ENCODE results near the gene MRPL22. TPM values are rescaled to one million over a fixed set of nuclear protein-coding genes. Genes with fewer than 3 reads are reported as not detected.

Gene MRPL22
- polyA plus RNA-seq, 1 of the 3 experiments (the other 2 are of a cell fraction) = 50.7 TPM

DNA sequence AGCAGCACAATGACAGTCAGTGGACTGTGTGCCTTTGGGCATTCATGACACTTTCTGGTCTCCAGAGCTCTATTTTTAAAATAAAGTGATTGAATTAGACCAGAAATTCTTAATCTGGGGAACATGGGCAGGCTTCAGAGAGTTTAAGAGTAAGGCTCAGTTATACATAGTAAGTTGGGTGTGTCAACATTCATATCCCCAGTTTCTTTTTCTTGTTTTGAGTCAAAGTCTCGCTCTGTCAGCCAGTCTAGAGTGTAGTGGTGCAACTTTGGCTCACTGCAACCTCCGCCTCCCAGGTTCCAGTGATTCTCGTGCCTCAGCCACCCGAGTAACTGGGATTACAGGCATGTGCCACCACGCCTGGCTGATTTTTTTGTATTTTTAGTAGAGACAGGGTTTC lies 59.0 kb downstream of the MRPL22 start:
- Histone ChIP-seq H3K9me3 (no peaks in the 10 kb centered on the region), H3K9ac (no peak overlapping the region), H3K36me3 (replicated peaks in 1 of 2; ENCODE audit: control insufficient read depth in 1 of 2, insufficient read depth in 2 of 2, low read length in 1 of 2) (no peaks in the 10 kb centered on the region), H3F3A (replicated peaks; ENCODE audit: insufficient read depth) (no peaks in the 10 kb centered on the region), H3K4me2 (no peak overlapping the region), H3K9me2 (no peaks in the 10 kb centered on the region), H3K4me3 (ENCODE audit: low read depth in 2 of 2, low read length in 1 of 2) (no peak overlapping the region), H3K27me3 (ENCODE audit: insufficient read depth) (no peaks in the 10 kb centered on the region; the same call in 1 of the 2 replicates), H3K27ac (ENCODE audit: low read depth in 2 of 2, low read length in 1 of 2) (no peak overlapping the region), H4K20me1 (ENCODE audit: insufficient read depth) (no peaks in the 10 kb centered on the region), H2AFZ (ENCODE audit: low read depth) (no peak overlapping the region), H3K79me2 (ENCODE audit: insufficient read depth) (no peaks in the 10 kb centered on the region), H3K4me1 (ENCODE audit: control insufficient read depth in 1 of 2, insufficient read depth in 2 of 2, low read depth in 1 of 2, low read length in 1 of 2) (no peaks in the 10 kb centered on the region)
- no peak for DNase-seq
- ChIA-PET CTCF (no interaction called here), POLR2A (no interaction called here)
- 48% methylated on average over 3 of the region's 5 CpGs for WGBS (ENCODE audit: low lambda C conversion rate)
- no peak for TF ChIP-seq CHD2 (IDR thresholded peaks at IDR 0.05; ENCODE audit: low read length, partially characterized antibody)
- TF ChIP-seq MXI1 (IDR thresholded peaks at IDR 0.05; ENCODE audit: low read depth, low read length) = no peak
- TF ChIP-seq, protein P1, sequence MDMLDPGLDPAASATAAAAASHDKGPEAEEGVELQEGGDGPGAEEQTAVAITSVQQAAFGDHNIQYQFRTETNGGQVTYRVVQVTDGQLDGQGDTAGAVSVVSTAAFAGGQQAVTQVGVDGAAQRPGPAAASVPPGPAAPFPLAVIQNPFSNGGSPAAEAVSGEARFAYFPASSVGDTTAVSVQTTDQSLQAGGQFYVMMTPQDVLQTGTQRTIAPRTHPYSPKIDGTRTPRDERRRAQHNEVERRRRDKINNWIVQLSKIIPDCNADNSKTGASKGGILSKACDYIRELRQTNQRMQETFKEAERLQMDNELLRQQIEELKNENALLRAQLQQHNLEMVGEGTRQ (IDR thresholded peaks at IDR 0.05; ENCODE audit: borderline replicate concordance, low read depth, low read length) = no peak
- TF ChIP-seq, protein P2, sequence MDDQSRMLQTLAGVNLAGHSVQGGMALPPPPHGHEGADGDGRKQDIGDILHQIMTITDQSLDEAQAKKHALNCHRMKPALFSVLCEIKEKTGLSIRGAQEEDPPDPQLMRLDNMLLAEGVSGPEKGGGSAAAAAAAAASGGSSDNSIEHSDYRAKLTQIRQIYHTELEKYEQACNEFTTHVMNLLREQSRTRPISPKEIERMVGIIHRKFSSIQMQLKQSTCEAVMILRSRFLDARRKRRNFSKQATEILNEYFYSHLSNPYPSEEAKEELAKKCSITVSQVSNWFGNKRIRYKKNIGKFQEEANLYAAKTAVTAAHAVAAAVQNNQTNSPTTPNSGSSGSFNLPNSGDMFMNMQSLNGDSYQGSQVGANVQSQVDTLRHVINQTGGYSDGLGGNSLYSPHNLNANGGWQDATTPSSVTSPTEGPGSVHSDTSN (IDR thresholded peaks at IDR 0.05) = no peak
- no peak for TF ChIP-seq FOXM1 (IDR thresholded peaks at IDR 0.05; ENCODE audit: low read depth)
- no peak for TF ChIP-seq EZH2phosphoT487 (IDR thresholded peaks at IDR 0.05; ENCODE audit: borderline replicate concordance, low read depth)
- TF ChIP-seq NRF1 (IDR thresholded peaks at IDR 0.05; ENCODE audit: low read depth, low read length) = no peak
- TF ChIP-seq, protein P3, sequence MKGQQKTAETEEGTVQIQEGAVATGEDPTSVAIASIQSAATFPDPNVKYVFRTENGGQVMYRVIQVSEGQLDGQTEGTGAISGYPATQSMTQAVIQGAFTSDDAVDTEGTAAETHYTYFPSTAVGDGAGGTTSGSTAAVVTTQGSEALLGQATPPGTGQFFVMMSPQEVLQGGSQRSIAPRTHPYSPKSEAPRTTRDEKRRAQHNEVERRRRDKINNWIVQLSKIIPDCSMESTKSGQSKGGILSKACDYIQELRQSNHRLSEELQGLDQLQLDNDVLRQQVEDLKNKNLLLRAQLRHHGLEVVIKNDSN (IDR thresholded peaks at IDR 0.05; ENCODE audit: borderline replicate concordance, low read depth) = no peak
- no peak for TF ChIP-seq POLR2AphosphoS5 (IDR thresholded peaks at IDR 0.05; ENCODE audit: low read depth, low read length)
- TF ChIP-seq, protein P4, sequence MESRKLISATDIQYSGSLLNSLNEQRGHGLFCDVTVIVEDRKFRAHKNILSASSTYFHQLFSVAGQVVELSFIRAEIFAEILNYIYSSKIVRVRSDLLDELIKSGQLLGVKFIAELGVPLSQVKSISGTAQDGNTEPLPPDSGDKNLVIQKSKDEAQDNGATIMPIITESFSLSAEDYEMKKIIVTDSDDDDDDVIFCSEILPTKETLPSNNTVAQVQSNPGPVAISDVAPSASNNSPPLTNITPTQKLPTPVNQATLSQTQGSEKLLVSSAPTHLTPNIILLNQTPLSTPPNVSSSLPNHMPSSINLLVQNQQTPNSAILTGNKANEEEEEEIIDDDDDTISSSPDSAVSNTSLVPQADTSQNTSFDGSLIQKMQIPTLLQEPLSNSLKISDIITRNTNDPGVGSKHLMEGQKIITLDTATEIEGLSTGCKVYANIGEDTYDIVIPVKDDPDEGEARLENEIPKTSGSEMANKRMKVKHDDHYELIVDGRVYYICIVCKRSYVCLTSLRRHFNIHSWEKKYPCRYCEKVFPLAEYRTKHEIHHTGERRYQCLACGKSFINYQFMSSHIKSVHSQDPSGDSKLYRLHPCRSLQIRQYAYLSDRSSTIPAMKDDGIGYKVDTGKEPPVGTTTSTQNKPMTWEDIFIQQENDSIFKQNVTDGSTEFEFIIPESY (IDR thresholded peaks at IDR 0.05; ENCODE audit: borderline replicate concordance, low read depth) = no peak
- TF ChIP-seq JUND (IDR thresholded peaks at IDR 0.05) = no peak
- TF ChIP-seq FOSL2 (IDR thresholded peaks at IDR 0.05; ENCODE audit: borderline replicate concordance, low read depth) = no peak
- TF ChIP-seq ELF1 (IDR thresholded peaks at IDR 0.05) = no peak
- no peak for TF ChIP-seq GABPA (IDR thresholded peaks at IDR 0.05; ENCODE audit: low read depth)
- TF ChIP-seq SIN3A (IDR thresholded peaks at IDR 0.05; ENCODE audit: borderline replicate concordance, low read depth, low read length) = no peak
- no peak for TF ChIP-seq TAF1 (IDR thresholded peaks at IDR 0.05; ENCODE audit: borderline replicate concordance, low read depth, low read length)
- TF ChIP-seq RXRA (IDR thresholded peaks at IDR 0.05; ENCODE audit: borderline replicate concordance, low read depth) = no peak
- no peak for TF ChIP-seq YY1 (IDR thresholded peaks at IDR 0.05; ENCODE audit: low read depth)
- TF ChIP-seq, protein P5, sequence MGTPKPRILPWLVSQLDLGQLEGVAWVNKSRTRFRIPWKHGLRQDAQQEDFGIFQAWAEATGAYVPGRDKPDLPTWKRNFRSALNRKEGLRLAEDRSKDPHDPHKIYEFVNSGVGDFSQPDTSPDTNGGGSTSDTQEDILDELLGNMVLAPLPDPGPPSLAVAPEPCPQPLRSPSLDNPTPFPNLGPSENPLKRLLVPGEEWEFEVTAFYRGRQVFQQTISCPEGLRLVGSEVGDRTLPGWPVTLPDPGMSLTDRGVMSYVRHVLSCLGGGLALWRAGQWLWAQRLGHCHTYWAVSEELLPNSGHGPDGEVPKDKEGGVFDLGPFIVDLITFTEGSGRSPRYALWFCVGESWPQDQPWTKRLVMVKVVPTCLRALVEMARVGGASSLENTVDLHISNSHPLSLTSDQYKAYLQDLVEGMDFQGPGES (IDR thresholded peaks at IDR 0.05; ENCODE audit: low read depth, low read length) = no peak
